K562 treated with DMSO at 1 percent for 24 hours (cell line): Measurements from ENCODE around the gene KLHDC2. TPM values are rescaled to one million over a fixed set of nuclear protein-coding genes. Genes with fewer than 3 reads are reported as not detected.

Source experiments
- total RNA-seq: library from RNA; unstranded; fragments of 300-600 nt; gene quantifications from 2 replicates; pipeline ENCODE4 v1.2.3, GENCODE V29; 2022; ENCODE audit warnings: low read depth; ENCODE audit not compliant: insufficient read depth

Gene KLHDC2, protein sequence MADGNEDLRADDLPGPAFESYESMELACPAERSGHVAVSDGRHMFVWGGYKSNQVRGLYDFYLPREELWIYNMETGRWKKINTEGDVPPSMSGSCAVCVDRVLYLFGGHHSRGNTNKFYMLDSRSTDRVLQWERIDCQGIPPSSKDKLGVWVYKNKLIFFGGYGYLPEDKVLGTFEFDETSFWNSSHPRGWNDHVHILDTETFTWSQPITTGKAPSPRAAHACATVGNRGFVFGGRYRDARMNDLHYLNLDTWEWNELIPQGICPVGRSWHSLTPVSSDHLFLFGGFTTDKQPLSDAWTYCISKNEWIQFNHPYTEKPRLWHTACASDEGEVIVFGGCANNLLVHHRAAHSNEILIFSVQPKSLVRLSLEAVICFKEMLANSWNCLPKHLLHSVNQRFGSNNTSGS
- total RNA-seq = 37.3 and 39.6 TPM in 2 replicates

GRCh38 chr14:49767571-49768300 is at the start of gene KLHDC2:
TSS of gene KLHDC2 (plus strand) at chr14:49768153. CDS start at chr14:49768469, 316 bp downstream.

Other genes starting within 250 kb of the KLHDC2 start
- gene RPS29, start 181.8 kb upstream of the KLHDC2 start, total RNA-seq = 6,039 and 6,660 TPM in 2 replicates
- gene LRR1, start 169.2 kb upstream of the KLHDC2 start, total RNA-seq = 15.0 and 18.2 TPM in 2 replicates
- gene RPL36AL, start 147.5 kb upstream of the KLHDC2 start, total RNA-seq = 146 and 163 TPM in 2 replicates
- gene MGAT2, start 147.4 kb upstream of the KLHDC2 start, total RNA-seq = 32.8 and 39.7 TPM in 2 replicates
- 6.3 and 7.6 TPM in 2 replicates for gene DNAAF2, start 132.9 kb upstream of the KLHDC2 start, total RNA-seq
- 7.3 and 12.6 TPM in 2 replicates for gene POLE2, start 79.9 kb upstream of the KLHDC2 start, total RNA-seq
- 0.65 and 1.9 TPM in 2 replicates for gene KLHDC1, start 75.0 kb upstream of the KLHDC2 start, total RNA-seq
- gene NEMF, start 84.6 kb downstream of the KLHDC2 start, total RNA-seq = 17.7 and 20.8 TPM in 2 replicates
- 32.6 and 34.8 TPM in 2 replicates for gene ARF6, start 124.9 kb downstream of the KLHDC2 start, total RNA-seq